ENCODE results near the gene MYO9A.

DNA sequence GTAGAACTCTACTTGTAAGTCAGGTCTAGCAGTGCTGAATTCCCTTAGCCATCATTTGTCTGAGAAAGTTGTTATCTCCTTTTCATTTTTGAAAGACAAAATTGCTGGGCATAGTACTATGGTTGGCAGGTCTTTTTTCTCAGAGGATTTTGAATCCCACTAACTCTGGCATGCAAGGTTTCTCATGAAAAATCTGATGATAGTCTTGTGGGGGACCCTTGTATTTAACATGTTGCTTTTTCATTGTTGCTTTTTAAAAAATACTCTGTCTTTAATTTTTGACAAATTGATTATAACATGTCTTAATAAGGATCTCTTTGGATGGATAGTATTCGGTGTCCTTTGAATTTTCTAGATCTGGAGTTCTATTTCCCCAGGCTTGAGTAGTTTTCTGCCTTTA lies 186.7 kb downstream of the MYO9A start:
- TF ChIP-seq, protein P1, sequence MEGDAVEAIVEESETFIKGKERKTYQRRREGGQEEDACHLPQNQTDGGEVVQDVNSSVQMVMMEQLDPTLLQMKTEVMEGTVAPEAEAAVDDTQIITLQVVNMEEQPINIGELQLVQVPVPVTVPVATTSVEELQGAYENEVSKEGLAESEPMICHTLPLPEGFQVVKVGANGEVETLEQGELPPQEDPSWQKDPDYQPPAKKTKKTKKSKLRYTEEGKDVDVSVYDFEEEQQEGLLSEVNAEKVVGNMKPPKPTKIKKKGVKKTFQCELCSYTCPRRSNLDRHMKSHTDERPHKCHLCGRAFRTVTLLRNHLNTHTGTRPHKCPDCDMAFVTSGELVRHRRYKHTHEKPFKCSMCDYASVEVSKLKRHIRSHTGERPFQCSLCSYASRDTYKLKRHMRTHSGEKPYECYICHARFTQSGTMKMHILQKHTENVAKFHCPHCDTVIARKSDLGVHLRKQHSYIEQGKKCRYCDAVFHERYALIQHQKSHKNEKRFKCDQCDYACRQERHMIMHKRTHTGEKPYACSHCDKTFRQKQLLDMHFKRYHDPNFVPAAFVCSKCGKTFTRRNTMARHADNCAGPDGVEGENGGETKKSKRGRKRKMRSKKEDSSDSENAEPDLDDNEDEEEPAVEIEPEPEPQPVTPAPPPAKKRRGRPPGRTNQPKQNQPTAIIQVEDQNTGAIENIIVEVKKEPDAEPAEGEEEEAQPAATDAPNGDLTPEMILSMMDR (IDR thresholded peaks at IDR 0.05): no peak
- no peak for TF ChIP-seq EZH2 (IDR thresholded peaks at IDR 0.05; ENCODE audit: borderline replicate concordance, insufficient read depth, low read depth, low read length, poor library complexity, severe bottlenecking)

Measured in B cell (primary cell).